Kidney (tissue), 14 donors: Measurements from ENCODE around the gene EVA1A. TPM values are rescaled to one million over a fixed set of nuclear protein-coding genes. Genes with fewer than 3 reads are reported as not detected.

ENCODE experiments used
- DNase-seq, 5 donors: peaks; one replicate each; pipeline ENCODE4 v3.0.0-alpha.2; 2013 to 2020
- FAIRE-seq: peaks from 2 replicates; lab custom pipeline; 2012; peaks lifted over from hg19 to GRCh38; lab: Jason Lieb, UNC
- H3K27ac ChIP-seq, 2 donors: one replicate each; pipeline ENCODE4 v1.7.0; 2013; ENCODE audit warnings: low read depth in 2 of 2, low read length in 2 of 2, inconsistent platforms in 1 of 2
- H3K27me3 ChIP-seq: one replicate; pipeline ENCODE4 v1.7.1; 2013; ENCODE audit warnings: low read length, inconsistent platforms; ENCODE audit not compliant: control insufficient read depth, insufficient read depth
- H3K36me3 ChIP-seq, 3 donors: one replicate each; pipeline versions ENCODE4 v1.7.0 to v1.7.1; 2013; ENCODE audit warnings: low read length in 3 of 3, control low read depth in 1 of 3, inconsistent platforms in 1 of 3; ENCODE audit not compliant: insufficient read depth in 3 of 3, control insufficient read depth in 2 of 3
- H3K4me1 ChIP-seq, 3 donors: one replicate each; pipeline versions ENCODE4 v1.7.0 to v1.7.1; 2013; ENCODE audit warnings: low read length in 3 of 3, inconsistent platforms in 1 of 3, low read depth in 1 of 3; ENCODE audit not compliant: control insufficient read depth in 2 of 3, insufficient read depth in 2 of 3
- H3K4me3 ChIP-seq, 3 donors: one replicate each; pipeline versions ENCODE4 v1.7.0 to v1.8.1; 2013; ENCODE audit warnings: low read length in 3 of 3, control low read depth in 1 of 3, inconsistent platforms in 1 of 3
- H3K9ac ChIP-seq, 3 donors: one replicate each; pipeline versions ENCODE4 v1.7.0 to v1.7.1; 2013; ENCODE audit warnings: low read length in 3 of 3, control low read depth in 1 of 3, inconsistent platforms in 1 of 3
- H3K9me3 ChIP-seq, 3 donors: one replicate each; pipeline versions ENCODE4 v1.7.0 to v1.7.1; 2013; ENCODE audit warnings: low read length in 3 of 3, control low read depth in 1 of 3, inconsistent platforms in 1 of 3; ENCODE audit not compliant: control insufficient read depth in 2 of 3, insufficient read depth in 1 of 3
- CTCF ChIP-seq: IDR thresholded peaks from 3 replicates; pipeline ENCODE4 v1.5.1; 2012; ENCODE audit warnings: mild to moderate bottlenecking, moderate library complexity, borderline replicate concordance; ENCODE audit not compliant: insufficient read depth; ENCODE audit errors: extremely low read depth
- intact Hi-C: fragments of 100-400 bp; cut with DNase I; formaldehyde crosslinking; loops from one replicate; pipeline ENCODE4 v1.11.1; 2022
- polyA plus RNA-seq: library from polyadenylated mRNA; stranded (reverse); fragments of 350-450 nt; fragmentation: Illumina TruSeq; extraction: RNeasy Lipid Tissue Mini Kit (QIAGEN cat#74804); gene quantifications from one replicate; pipeline ENCODE4 v1.2.3, GENCODE V29; 2014; ENCODE audit warnings: low read depth, low replicate concordance; ENCODE audit not compliant: insufficient read depth
- total RNA-seq: library from RNA; stranded (reverse); fragmentation: NEBNext Ultra II Directional; extraction: Animal tissue kit (Norgen Biotek cat#: 25700); gene quantifications from one replicate; pipeline ENCODE4 v1.2.1, GENCODE V29; 2021
- donor health status: control.
- donor health status: control.
- donor health status: control.
- donor health status: control.
- donor health status: control.
- donor health status: DM: yes; HTN: yes; CAD: no.
- donor health status: Normal renal cell carcinoma (clear cell type).

The EVA1A gene
- total and polyA plus RNA-seq, 2 donors from 2014 or later: 28.1 to 32.4 TPM

GRCh38 chr2:75579186-75579585 is 18.4 kb upstream of the EVA1A start:
- Histone ChIP-seq H3K36me3 (no peaks in the 10 kb centered on the region), H3K9ac (no peak overlapping the region), H3K9me3 (no peaks in the 10 kb centered on the region), H3K27me3 (no peaks in the 10 kb centered on the region), H3K4me1 (no peaks in the 10 kb centered on the region), H3K4me3 (no peak overlapping the region), H3K27ac (no peak overlapping the region)
- no peak for FAIRE-seq
- intact Hi-C loops: no loop called here
- TF ChIP-seq CTCF: no peak
- no peak for DNase-seq

- Histone ChIP-seq H3K9me3 (no peaks in the 10 kb centered on the region), H3K9ac (no peak overlapping the region), H3K36me3 (no peaks in the 10 kb centered on the region), H3K4me3 (no peak overlapping the region), H3K4me1 (no peaks in the 10 kb centered on the region), H3K27me3 (no peaks in the 10 kb centered on the region), H3K27ac (no peak overlapping the region)
- intact Hi-C loops: no loop called here
- no peak for FAIRE-seq
- no peak for TF ChIP-seq CTCF
- DNase-seq: no peak
Observed at GRCh38 chr2:75577280-75577679, 16.5 kb upstream of the EVA1A start.

- no peak overlapping the region for H3K9ac ChIP-seq
- no peak overlapping the region for H3K27ac ChIP-seq
- no peak for TF ChIP-seq CTCF
- intact Hi-C loops: no loop called here
- peaks cover 11 to 22% (median 18%) of the 10 kb centered on the region in 3 donors for H3K4me1 ChIP-seq
- FAIRE-seq (no peak), DNase-seq (no peak)
- H3K36me3 ChIP-seq: no peaks in the 10 kb centered on the region
- no peak overlapping the region for H3K4me3 ChIP-seq
- H3K27me3 ChIP-seq: no peaks in the 10 kb centered on the region
- no peaks in the 10 kb centered on the region for H3K9me3 ChIP-seq
Observed at GRCh38 chr2:75574106-75574505, 13.4 kb upstream of the EVA1A start.
